ENCODE results near the gene ANKH.

GRCh38 chr5:14737291-14737690, 134.3 kb downstream of the ANKH start:
- TF ChIP-seq POLR2A (IDR thresholded peaks at IDR 0.05) (no peak), CTCF (IDR thresholded peaks at IDR 0.05) (no peak)
